OCI-LY1 (cell line): ENCODE results near the gene CYP2S1.

Experiments
- H2AFZ ChIP-seq: fragments of 200-600 bp; sonication (generic), shearing (Covaris generic); 2 replicates; pipeline ENCODE4 v1.6.0; 2014; ENCODE audit warnings: antibody characterized with exemption, mild to moderate bottlenecking, low read length
- H3F3A ChIP-seq: fragments of 200-600 bp; sonication (generic), shearing (Covaris generic); 2 replicates; pipeline ENCODE4 v1.6.0; 2014; ENCODE audit warnings: mild to moderate bottlenecking, antibody characterized with exemption, low read length, moderate library complexity; ENCODE audit not compliant: insufficient read depth
- H3K27ac ChIP-seq: fragments of 200-600 bp; sonication (generic); 2 replicates; pipeline ENCODE4 v1.5.1; 2014; ENCODE audit warnings: low read length, mixed run types, mild to moderate bottlenecking, low read depth; ENCODE audit not compliant: poor library complexity, severe bottlenecking
- H3K27me3 ChIP-seq: fragments of 200-600 bp; sonication (generic); 2 replicates; pipeline ENCODE4 v1.6.0; 2014; ENCODE audit warnings: antibody characterized with exemption, mild to moderate bottlenecking, low read length, moderate library complexity; ENCODE audit not compliant: insufficient read depth
- H3K36me3 ChIP-seq: fragments of 200-600 bp; sonication (generic); 2 replicates; pipeline ENCODE4 v1.6.1; 2014; ENCODE audit warnings: mild to moderate bottlenecking, antibody characterized with exemption, low read length, moderate library complexity, mixed read lengths; ENCODE audit not compliant: insufficient read depth
- H3K4me1 ChIP-seq: fragments of 200-600 bp; sonication (generic); 2 replicates; pipeline ENCODE4 v1.5.1; 2014; ENCODE audit warnings: mild to moderate bottlenecking, low read length, moderate library complexity; ENCODE audit not compliant: insufficient read depth, severe bottlenecking
- H3K4me2 ChIP-seq: fragments of 200-600 bp; sonication (generic), shearing (Covaris generic); 2 replicates; pipeline ENCODE4 v1.6.1; 2014; ENCODE audit warnings: low read length
- H3K4me3 ChIP-seq: fragments of 200-600 bp; sonication (generic); 2 replicates; pipeline ENCODE4 v1.5.1; 2014; ENCODE audit warnings: low read length, low read depth, mild to moderate bottlenecking, mixed read lengths; ENCODE audit not compliant: poor library complexity, severe bottlenecking
- H3K79me2 ChIP-seq: fragments of 200-600 bp; shearing (Covaris generic); 2 replicates; pipeline ENCODE4 v1.6.1; 2016; ENCODE audit warnings: mixed run types, low read length, mixed read lengths; ENCODE audit not compliant: insufficient read depth
- H3K9ac ChIP-seq: fragments of 200-600 bp; sonication (generic), shearing (Covaris generic); 2 replicates; pipeline ENCODE4 v1.6.1; 2014; ENCODE audit warnings: mild to moderate bottlenecking, low read length, mixed read lengths
- H3K9me2 ChIP-seq: fragments of 200-600 bp; sonication (generic), shearing (Covaris generic); 2 replicates; pipeline ENCODE4 v1.6.1; 2014; ENCODE audit warnings: low read depth, mild to moderate bottlenecking, low read length, mixed read lengths
- H3K9me3 ChIP-seq: fragments of 200-600 bp; shearing (Covaris generic); 2 replicates; pipeline ENCODE4 v1.6.1; 2014; ENCODE audit warnings: low read length, mixed read lengths
- H4K20me1 ChIP-seq: fragments of 200-600 bp; sonication (generic), shearing (Covaris generic); 2 replicates; pipeline ENCODE4 v1.6.0; 2016; ENCODE audit warnings: mild to moderate bottlenecking, low read length; ENCODE audit not compliant: insufficient read depth
- EZH2 ChIP-seq: fragments of 200-600 bp; sonication (generic), shearing (Covaris generic); IDR thresholded peaks from 2 replicates; pipeline ENCODE4 v1.8.0; 2017; ENCODE audit warnings: borderline replicate concordance, mixed run types, mild to moderate bottlenecking, antibody characterized with exemption, low read length, moderate library complexity, mixed read lengths
- TF ChIP-seq, protein P1 (sequence below): fragments of 200-600 bp; sonication (generic), shearing (Covaris generic); IDR thresholded peaks from 2 replicates; pipeline ENCODE4 v1.5.1; 2017; ENCODE audit warnings: mild to moderate bottlenecking, antibody characterized with exemption, low read length, moderate library complexity, mixed read lengths

CYP2S1 gene

DNA sequence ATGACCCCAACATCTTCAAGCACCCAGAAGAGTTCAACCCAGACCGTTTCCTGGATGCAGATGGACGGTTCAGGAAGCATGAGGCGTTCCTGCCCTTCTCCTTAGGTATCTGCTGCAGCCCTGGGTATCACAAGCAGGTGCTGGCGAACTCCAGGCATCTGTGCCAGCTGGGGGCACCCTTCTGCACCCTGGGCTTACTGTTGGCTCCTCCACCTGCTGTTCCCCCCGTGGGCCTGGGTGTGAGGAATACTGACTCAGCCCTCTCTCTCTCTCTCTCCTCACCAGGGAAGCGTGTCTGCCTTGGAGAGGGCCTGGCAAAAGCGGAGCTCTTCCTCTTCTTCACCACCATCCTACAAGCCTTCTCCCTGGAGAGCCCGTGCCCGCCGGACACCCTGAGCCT lies 13.0 kb downstream of the CYP2S1 start:
- Histone ChIP-seq H3K36me3 (no peaks in the 10 kb centered on the region), H3F3A (no peaks in the 10 kb centered on the region), H3K4me3 (no peak overlapping the region), H3K27ac (no peak overlapping the region), H2AFZ (no peak overlapping the region), H3K9me3 (no peaks in the 10 kb centered on the region), H3K4me1 (no peaks in the 10 kb centered on the region), H3K9me2 (no peaks in the 10 kb centered on the region), H3K4me2 (no peak overlapping the region), H3K9ac (no peak overlapping the region), H3K79me2 (no peaks in the 10 kb centered on the region), H4K20me1 (no peaks in the 10 kb centered on the region), H3K27me3 (no peaks in the 10 kb centered on the region)
- no peak for TF ChIP-seq EZH2
- TF ChIP-seq, protein P1, sequence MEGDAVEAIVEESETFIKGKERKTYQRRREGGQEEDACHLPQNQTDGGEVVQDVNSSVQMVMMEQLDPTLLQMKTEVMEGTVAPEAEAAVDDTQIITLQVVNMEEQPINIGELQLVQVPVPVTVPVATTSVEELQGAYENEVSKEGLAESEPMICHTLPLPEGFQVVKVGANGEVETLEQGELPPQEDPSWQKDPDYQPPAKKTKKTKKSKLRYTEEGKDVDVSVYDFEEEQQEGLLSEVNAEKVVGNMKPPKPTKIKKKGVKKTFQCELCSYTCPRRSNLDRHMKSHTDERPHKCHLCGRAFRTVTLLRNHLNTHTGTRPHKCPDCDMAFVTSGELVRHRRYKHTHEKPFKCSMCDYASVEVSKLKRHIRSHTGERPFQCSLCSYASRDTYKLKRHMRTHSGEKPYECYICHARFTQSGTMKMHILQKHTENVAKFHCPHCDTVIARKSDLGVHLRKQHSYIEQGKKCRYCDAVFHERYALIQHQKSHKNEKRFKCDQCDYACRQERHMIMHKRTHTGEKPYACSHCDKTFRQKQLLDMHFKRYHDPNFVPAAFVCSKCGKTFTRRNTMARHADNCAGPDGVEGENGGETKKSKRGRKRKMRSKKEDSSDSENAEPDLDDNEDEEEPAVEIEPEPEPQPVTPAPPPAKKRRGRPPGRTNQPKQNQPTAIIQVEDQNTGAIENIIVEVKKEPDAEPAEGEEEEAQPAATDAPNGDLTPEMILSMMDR, result 0 out of 2 replicates have a peak, but pooled peaks have one; percentile 9

- Histone ChIP-seq H3K9me2 (no peaks in the 10 kb centered on the region), H3K4me3 (no peak overlapping the region), H3K4me1 (no peaks in the 10 kb centered on the region), H3K9ac (no peak overlapping the region), H4K20me1 (no peaks in the 10 kb centered on the region), H3K9me3 (no peaks in the 10 kb centered on the region), H3K27ac (no peak overlapping the region), H3K79me2 (no peaks in the 10 kb centered on the region), H2AFZ (no peak overlapping the region), H3K36me3 (no peaks in the 10 kb centered on the region), H3F3A (no peaks in the 10 kb centered on the region), H3K4me2 (no peak overlapping the region), H3K27me3 (no peaks in the 10 kb centered on the region)
- TF ChIP-seq EZH2, result no peak
- TF ChIP-seq, protein P1, result no peak
These were observed 13.4 kb downstream of the CYP2S1 start for GRCh38 chr19:41206456-41206855.

GRCh38 chr19:41206926-41207750 lies 14.1 kb downstream of the CYP2S1 start:
- no peaks in the 10 kb centered on the region for H3K79me2 ChIP-seq
- H3K4me2 ChIP-seq, result no peak overlapping the region
- H3K4me1 ChIP-seq, result no peaks in the 10 kb centered on the region
- no peak overlapping the region for H3K27ac ChIP-seq
- H3K27me3 ChIP-seq, result no peaks in the 10 kb centered on the region
- H3K4me3 ChIP-seq, result no peak overlapping the region
- no peaks in the 10 kb centered on the region for H3K9me3 ChIP-seq
- no peaks in the 10 kb centered on the region for H4K20me1 ChIP-seq
- H3K9me2 ChIP-seq, result no peaks in the 10 kb centered on the region
- H3K36me3 ChIP-seq, result no peaks in the 10 kb centered on the region
- no peaks in the 10 kb centered on the region for H3F3A ChIP-seq
- H3K9ac ChIP-seq, result no peak overlapping the region
- TF ChIP-seq, protein P1, result no peak
- no peak for TF ChIP-seq EZH2
- H2AFZ ChIP-seq, result no peak overlapping the region
